ENCODE data around the gene HDAC5. TPM values are rescaled to one million over a fixed set of nuclear protein-coding genes. Genes with fewer than 3 reads are reported as not detected.
A peak's percentile ranks its signal among the peaks of the same experiment; 100 is the strongest.

HDAC5 gene
- total RNA-seq, 2 donors from 2014 or later, result 71.2 to 145 TPM

GRCh38 chr17:44130693-44131349 lies 7.4 kb upstream of the HDAC5 start:
- TF ChIP-seq POLR2AphosphoS5 (IDR thresholded peaks at IDR 0.05), result no peak
- no peak for TF ChIP-seq CTCF (IDR thresholded peaks at IDR 0.05)
- TF ChIP-seq POLR2A (IDR thresholded peaks at IDR 0.05), result no peak
- Histone ChIP-seq H3K9me3 (no peaks in the 10 kb centered on the region), H3K4me1 (replicated peaks) (no peaks in the 10 kb centered on the region), H3K27me3 (replicated peaks; ENCODE audit: insufficient read depth) (no peaks in the 10 kb centered on the region), H3K27ac (no peak overlapping the region), H3K36me3 (no peaks in the 10 kb centered on the region), H3K4me3 (no peak overlapping the region)
- WGBS, result 75% methylated on average over 5 of the region's 5 CpGs
- no peak for DNase-seq (ENCODE audit: low spot score)
- intact Hi-C loops (cut with DNase I), result no loop called here

GRCh38 chr17:44128383-44128782 lies 4.9 kb upstream of the HDAC5 start:
- 91% methylated on average over 7 of the region's 7 CpGs for WGBS
- Histone ChIP-seq H3K36me3 (no peaks in the 10 kb centered on the region), H3K4me1 (replicated peaks) (no peaks in the 10 kb centered on the region), H3K27me3 (replicated peaks; ENCODE audit: insufficient read depth) (no peaks in the 10 kb centered on the region), H3K4me3 (no peak overlapping the region), H3K27ac (no peak overlapping the region), H3K9me3 (no peaks in the 10 kb centered on the region)
- intact Hi-C loops (cut with DNase I), result no loop called here
- TF ChIP-seq CTCF (IDR thresholded peaks at IDR 0.05), result no peak
- no peak for TF ChIP-seq POLR2AphosphoS5 (IDR thresholded peaks at IDR 0.05)
- no peak for DNase-seq (ENCODE audit: low spot score)

GRCh38 chr17:44124118-44124438 lies 637 bp upstream of the HDAC5 start:
- Histone ChIP-seq H3K4me3 (peak overlapping the region; percentile 97 to 99), H3K27me3 (replicated peaks; ENCODE audit: insufficient read depth) (no peaks in the 10 kb centered on the region), H3K9me3 (no peaks in the 10 kb centered on the region), H3K4me1 (replicated peaks) (peaks cover 2% of the 10 kb centered on the region), H3K27ac (peak overlapping the region; percentile 93 to 95), H3K36me3 (no peaks in the 10 kb centered on the region)
- no peak for DNase-seq (ENCODE audit: low spot score)
- 3% methylated on average over 8 of the region's 8 CpGs for WGBS
- TF ChIP-seq POLR2A (IDR thresholded peaks at IDR 0.05) (no peak), POLR2AphosphoS5 (IDR thresholded peaks at IDR 0.05) (no peak), CTCF (IDR thresholded peaks at IDR 0.05) (no peak)
- intact Hi-C loops (cut with DNase I), result no loop called here

- H3K4me3 ChIP-seq, result peak overlapping the region; percentile 97 to 99
- TF ChIP-seq CTCF (IDR thresholded peaks at IDR 0.05) (peak in 1 of 4 experiments; percentile 10), POLR2A (IDR thresholded peaks at IDR 0.05) (no peak)
- WGBS, result 1% methylated on average over 21 of the region's 32 CpGs
- intact Hi-C loops (cut with DNase I), result loop anchor here (1.0 kb wide), 1 partner anchor 53 kb away; the partner anchor contains the start of gene G6PC3
- no peaks in the 10 kb centered on the region for H3K36me3 ChIP-seq
- H3K27ac ChIP-seq, result peak overlapping the region; percentile 93 to 95
- H3K9me3 ChIP-seq, result no peaks in the 10 kb centered on the region
- peak; percentile 24 for DNase-seq (ENCODE audit: low spot score)
- no peaks in the 10 kb centered on the region for H3K27me3 ChIP-seq (replicated peaks; ENCODE audit: insufficient read depth)
- H3K4me1 ChIP-seq (replicated peaks), result peaks cover 2% of the 10 kb centered on the region
These were observed 555 bp downstream of the HDAC5 start for GRCh38 chr17:44122816-44123355.

All from prostate gland (tissue), 2 donors.